Activated CD4-positive, alpha-beta T cell treated with anti-CD3 and anti-CD28 coated beads, Interleukin-2, Interleukin-4, amounts not matched to agents 100 ng/mL and 50 ng/mL, durations not matched to agents 16 hours and 8 hours (primary cell): ENCODE data around the gene WHRN.

Experiments used
- DNase-seq: peaks from one replicate; pipeline ENCODE4 v3.0.0-alpha.2; 2020; ENCODE audit warnings: low spot score

The WHRN gene

DNA sequence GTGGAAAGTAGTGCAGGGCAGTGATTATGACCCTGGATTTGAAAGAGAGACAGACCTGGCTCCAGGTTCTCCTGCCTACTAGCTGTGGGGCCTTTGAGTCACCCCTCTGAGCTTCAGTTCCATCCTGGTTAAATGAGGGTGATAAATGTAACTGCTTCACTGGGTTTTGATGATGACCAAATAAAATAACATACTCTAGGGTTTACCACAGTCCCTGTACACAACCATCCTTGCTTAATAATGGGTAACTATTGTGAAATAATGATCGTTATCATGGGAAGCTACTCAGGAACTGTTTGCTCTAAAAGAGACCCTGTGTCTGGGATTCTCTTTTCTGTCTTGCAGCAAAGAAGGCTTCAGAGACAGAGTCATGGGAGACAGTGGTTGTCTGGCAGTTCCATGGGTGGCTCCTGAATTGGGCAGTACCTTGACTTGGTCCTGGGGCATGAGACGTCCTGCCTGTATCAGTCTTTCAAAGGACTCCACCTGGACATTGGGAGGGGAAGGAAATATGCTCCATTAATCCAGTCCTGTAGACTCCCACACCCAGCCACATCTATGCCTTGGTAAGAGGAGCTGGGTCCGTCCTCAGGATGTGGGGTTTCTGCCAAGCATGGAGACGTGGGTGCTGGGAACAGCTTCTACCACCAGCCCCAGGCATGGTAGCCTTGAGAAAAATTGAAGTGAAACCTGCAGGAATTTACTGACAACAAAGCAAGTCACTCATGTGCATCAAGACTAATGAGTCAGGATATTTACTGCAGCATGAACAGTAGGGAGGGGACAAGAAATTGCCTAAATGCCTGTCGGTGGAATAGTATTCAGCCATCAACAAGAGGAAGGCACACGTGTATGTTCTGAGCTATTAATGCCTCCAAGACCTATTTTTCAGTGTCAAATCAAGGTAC, 140.9 kb downstream of the WHRN start:
- no peak for DNase-seq

DNA sequence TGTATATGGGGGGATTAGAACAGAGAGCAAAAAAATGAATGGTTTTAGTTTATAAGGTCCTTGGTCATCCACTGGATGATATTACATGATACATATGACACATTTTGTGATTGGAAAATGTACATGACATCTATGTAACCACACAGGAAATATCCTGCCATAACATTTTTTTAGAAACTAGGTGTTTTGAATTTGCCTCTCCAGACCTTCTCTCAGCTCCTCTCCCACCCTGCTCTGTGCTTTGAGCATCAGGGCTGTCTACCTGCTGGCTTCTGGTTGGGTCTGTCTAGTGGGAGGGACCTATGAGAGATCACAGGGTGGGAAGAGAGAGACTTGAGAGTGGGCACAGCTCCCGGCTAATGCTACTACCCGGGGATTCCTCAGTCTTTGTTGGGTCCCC, 141.8 kb downstream of the WHRN start:
- no peak for DNase-seq

DNA sequence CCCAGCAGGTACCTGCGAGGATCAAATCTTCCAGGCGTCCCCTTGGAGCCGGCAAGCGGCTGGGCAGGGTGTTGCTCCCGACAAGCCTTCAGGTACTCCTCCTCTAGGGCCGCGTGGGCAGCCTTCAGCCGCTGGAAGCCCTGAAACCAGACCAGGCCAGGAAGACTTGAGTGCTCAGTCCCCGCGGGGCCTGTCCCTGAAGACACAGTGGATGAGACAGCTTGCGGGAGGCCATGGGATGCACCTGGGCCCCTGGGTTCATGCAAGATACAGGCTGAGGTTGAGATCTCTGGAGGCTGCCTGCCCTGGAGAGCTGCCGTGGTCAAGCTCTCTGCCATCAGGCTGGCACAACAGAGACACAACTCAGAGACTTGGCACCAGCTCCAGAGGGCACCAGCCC, 142.9 kb downstream of the WHRN start:
- DNase-seq: no peak

DNA sequence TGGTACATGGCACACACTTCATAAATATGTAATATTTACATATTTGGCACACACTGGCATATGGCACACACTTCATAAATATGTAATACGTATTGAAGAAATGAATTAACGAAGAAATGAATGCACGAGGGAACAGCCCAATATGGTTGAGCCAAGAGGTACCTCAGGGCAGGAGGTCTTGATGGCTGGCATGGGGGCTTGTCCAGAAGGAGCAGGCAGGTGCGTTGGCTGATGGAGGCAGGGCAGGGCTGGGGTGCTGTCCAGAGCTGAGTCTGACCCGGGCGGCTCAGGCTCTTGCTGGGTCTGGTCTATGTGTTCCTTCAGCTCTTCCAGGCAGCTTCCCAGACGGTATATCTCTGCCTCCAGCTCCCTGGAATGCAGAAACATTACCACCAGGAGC, 143.7 kb downstream of the WHRN start:
- no peak for DNase-seq

GRCh38 chr9:114359801-114360200, 145.5 kb downstream of the WHRN start:
- DNase-seq: no peak

GRCh38 chr9:114357911-114358328, 147.4 kb downstream of the WHRN start:
- no peak for DNase-seq

DNA sequence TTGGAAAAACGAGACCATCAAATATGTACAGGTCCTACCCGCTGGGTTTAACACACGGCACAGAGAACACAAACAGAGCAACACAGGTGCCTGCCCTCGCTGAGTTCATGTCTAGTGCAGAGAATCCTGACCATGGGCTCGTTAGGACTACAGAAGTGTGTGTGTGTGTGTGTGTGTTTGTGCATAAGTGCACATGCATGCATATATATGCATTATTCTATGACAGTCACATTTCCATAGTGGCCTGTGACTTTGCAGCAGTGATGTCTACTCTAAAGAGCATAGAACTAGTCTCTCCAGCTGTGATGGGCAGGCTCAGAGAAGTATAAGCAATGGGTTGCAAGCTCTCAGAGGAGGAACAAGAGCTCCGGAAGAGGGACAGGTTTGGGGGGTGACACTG, 147.9 kb downstream of the WHRN start:
- DNase-seq: no peak

GRCh38 chr9:114356792-114357191, 148.5 kb downstream of the WHRN start:
- DNase-seq: no peak

DNA sequence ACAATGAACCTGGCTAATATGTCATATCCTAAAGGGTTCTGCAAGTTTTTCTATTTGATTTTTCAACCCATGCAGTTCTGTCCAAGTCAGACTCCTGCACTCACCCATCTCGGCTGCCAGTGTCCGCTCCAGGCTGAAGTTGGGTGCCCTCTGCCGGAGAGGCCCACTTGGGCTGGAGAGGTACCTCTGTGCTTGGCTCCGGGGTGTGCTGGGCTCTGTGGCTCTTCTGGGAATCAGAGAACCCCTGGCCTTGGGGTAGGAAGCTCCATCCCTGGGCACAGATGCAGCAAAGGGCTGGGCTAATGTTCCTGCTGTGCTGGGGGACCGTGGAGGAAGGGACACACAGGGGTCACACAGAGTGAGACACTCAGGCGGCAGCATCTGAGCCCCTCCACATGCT, 149.5 kb downstream of the WHRN start:
- no peak for DNase-seq
